Body of pancreas (tissue), 4 donors: ENCODE measurements around the gene MFAP1. TPM values are rescaled to one million over a fixed set of nuclear protein-coding genes. Genes with fewer than 3 reads are reported as not detected.
"Not testable (repeated sequence)": the region's sequence is repeated elsewhere in the genome, so short reads cannot be mapped to it uniquely, and the experiment has no call there.

ENCODE experiments used
- ATAC-seq: fragments of 150-250 bp; one replicate; pipeline ENCODE4 v1.9.1; 2016
- DNase-seq, 4 donors: peaks; one replicate each; pipeline ENCODE4 v3.0.0-alpha.2; 2019
- H3K27ac ChIP-seq, 4 donors: fragments of 200-600 bp; sonication (generic); 1 replicate in 3 of 4; 2 replicates in 1 of 4; pipeline versions ENCODE4 v1.5.1 to v1.6.1; 2016 to 2019; ENCODE audit warnings: mild to moderate bottlenecking in 1 of 4, mixed read lengths in 1 of 4, moderate library complexity in 1 of 4
- H3K27me3 ChIP-seq, 2 donors: fragments of 200-600 bp; sonication (generic); one replicate each; pipeline ENCODE4 v1.6.0; 2016; ENCODE audit warnings: mild to moderate bottlenecking in 1 of 2
- H3K36me3 ChIP-seq, 2 donors: fragments of 200-600 bp; sonication (generic); replicated peaks in 1 of 2; 2 replicates each; pipeline ENCODE4 v1.5.1; 2016; ENCODE audit warnings: low read depth in 2 of 2; ENCODE audit not compliant: insufficient read depth in 1 of 2
- H3K4me1 ChIP-seq: fragments of 200-600 bp; sonication (generic); one replicate; pipeline ENCODE4 v1.6.0; 2016
- H3K4me3 ChIP-seq, 2 donors: fragments of 200-600 bp; sonication (generic); 1 replicate in 1 of 2; 2 replicates in 1 of 2; pipeline ENCODE4 v1.5.1; 2016 to 2019
- H3K9me3 ChIP-seq, 3 donors: fragments of 200-600 bp; sonication (generic); 1 replicate in 2 of 3; 2 replicates in 1 of 3; pipeline ENCODE4 v1.5.1; 2016
- POLR2A ChIP-seq, 3 donors: fragments of 450-650 bp; IDR thresholded peaks; one replicate each; pipeline ENCODE4 v1.6.1; 2016; ENCODE audit warnings: antibody characterized with exemption in 3 of 3, mild to moderate bottlenecking in 2 of 3
- WGBS, 2 donors: methylation state at CpG; one replicate each; pipeline ENCODE4 v1.1.5; 2017; 5-methylcytosine and 5-hydroxymethylcytosine counted together
- intact Hi-C: fragments of 100-400 bp; cut with DNase I; formaldehyde crosslinking; loops from one replicate; pipeline ENCODE4 v1.15.1; 2023
- total RNA-seq, 2 donors: library from RNA; depleted of rRNA; stranded (reverse); fragments of >200 nt; gene quantifications; one replicate each; pipeline ENCODE4 v1.1.0, GENCODE V29; 2016
- TF ChIP-seq, protein P1 (sequence below), 7 experiments: fragments of 450-650 bp in 4 of 7; fragments of 200-600 bp in 3 of 7; sonication (generic) in 3 of 7; IDR thresholded peaks; one replicate each; pipeline ENCODE4 v1.5.1; 2016 to 2019; ENCODE audit warnings: antibody characterized with exemption in 7 of 7

The MFAP1 gene
- total RNA-seq, 2 donors from 2014 or later, result 1.6 to 9.9 TPM

GRCh38 chr15:43868406-43868805, 43.9 kb upstream of the MFAP1 start:
- intact Hi-C loops, result no loop called here
- DNase-seq (no peak), ATAC-seq (no peak)
- H3K9me3 ChIP-seq, result no peaks in the 10 kb centered on the region
- WGBS, 2 donors, result 81 to 86% methylated on average over 2 of the region's 2 CpGs
- H3K27ac ChIP-seq, result no peak overlapping the region
- no peaks in the 10 kb centered on the region for H3K27me3 ChIP-seq
- no peak overlapping the region for H3K4me3 ChIP-seq
- no peaks in the 10 kb centered on the region for H3K4me1 ChIP-seq
- TF ChIP-seq, protein P1, sequence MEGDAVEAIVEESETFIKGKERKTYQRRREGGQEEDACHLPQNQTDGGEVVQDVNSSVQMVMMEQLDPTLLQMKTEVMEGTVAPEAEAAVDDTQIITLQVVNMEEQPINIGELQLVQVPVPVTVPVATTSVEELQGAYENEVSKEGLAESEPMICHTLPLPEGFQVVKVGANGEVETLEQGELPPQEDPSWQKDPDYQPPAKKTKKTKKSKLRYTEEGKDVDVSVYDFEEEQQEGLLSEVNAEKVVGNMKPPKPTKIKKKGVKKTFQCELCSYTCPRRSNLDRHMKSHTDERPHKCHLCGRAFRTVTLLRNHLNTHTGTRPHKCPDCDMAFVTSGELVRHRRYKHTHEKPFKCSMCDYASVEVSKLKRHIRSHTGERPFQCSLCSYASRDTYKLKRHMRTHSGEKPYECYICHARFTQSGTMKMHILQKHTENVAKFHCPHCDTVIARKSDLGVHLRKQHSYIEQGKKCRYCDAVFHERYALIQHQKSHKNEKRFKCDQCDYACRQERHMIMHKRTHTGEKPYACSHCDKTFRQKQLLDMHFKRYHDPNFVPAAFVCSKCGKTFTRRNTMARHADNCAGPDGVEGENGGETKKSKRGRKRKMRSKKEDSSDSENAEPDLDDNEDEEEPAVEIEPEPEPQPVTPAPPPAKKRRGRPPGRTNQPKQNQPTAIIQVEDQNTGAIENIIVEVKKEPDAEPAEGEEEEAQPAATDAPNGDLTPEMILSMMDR (IDR thresholded peaks at IDR 0.05), result no peak
- no peak for TF ChIP-seq POLR2A (IDR thresholded peaks at IDR 0.05)
- peaks cover 0 to 2% of the 10 kb centered on the region in 2 donors for H3K36me3 ChIP-seq

GRCh38 chr15:43867096-43867495, 42.6 kb upstream of the MFAP1 start:
- no peaks in the 10 kb centered on the region for H3K27me3 ChIP-seq
- TF ChIP-seq, protein P1 (IDR thresholded peaks at IDR 0.05), result no peak
- TF ChIP-seq POLR2A (IDR thresholded peaks at IDR 0.05), result no peak
- intact Hi-C loops, result no loop called here
- ATAC-seq, result no peak
- no peak overlapping the region for H3K4me3 ChIP-seq
- H3K36me3 ChIP-seq, result peaks cover 0 to 2% of the 10 kb centered on the region in 2 donors
- no peaks in the 10 kb centered on the region for H3K4me1 ChIP-seq
- no peak overlapping the region for H3K27ac ChIP-seq
- 89 to 96% methylated on average over 5 of the region's 5 CpGs for WGBS, 2 donors
- no peak for DNase-seq
- H3K9me3 ChIP-seq, result no peaks in the 10 kb centered on the region

- WGBS, 2 donors, result 85 to 93% methylated on average over 10 of the region's 10 CpGs
- ATAC-seq, H3K36me3 ChIP-seq, H3K4me1 ChIP-seq, H3K27me3 ChIP-seq, DNase-seq, intact Hi-C loops, H3K27ac ChIP-seq, H3K4me3 ChIP-seq, H3K9me3 ChIP-seq: not testable (repeated sequence)
Observed at GRCh38 chr15:43866636-43867035, 42.1 kb upstream of the MFAP1 start.

DNA sequence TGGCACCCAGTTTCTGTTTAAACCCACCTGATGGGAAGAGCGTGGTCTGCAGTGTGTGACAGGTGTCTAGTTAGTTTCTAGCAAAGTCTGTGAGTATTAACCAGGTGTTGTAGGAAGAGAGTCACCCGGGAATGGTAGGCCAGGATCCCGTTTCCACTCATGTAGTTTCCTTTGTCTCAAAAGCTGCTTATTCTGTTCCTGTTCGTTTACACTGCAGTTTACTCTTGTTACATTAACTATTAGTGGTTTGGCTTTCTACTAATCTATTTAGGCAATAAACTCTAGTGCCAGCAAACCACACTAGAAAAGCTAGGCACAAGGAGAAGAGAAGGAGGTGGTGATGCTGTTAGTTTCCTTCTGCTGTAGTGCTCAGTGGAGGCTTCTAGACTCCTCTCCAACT, 35.1 kb upstream of the MFAP1 start:
- Histone ChIP-seq H3K27ac (no peak overlapping the region), H3K36me3 (no peaks in the 10 kb centered on the region), H3K27me3 (no peaks in the 10 kb centered on the region), H3K9me3 (no peaks in the 10 kb centered on the region), H3K4me3 (no peak overlapping the region), H3K4me1 (no peaks in the 10 kb centered on the region)
- WGBS, 2 donors, result 50 to 58% methylated on average over 4 of the region's 4 CpGs
- TF ChIP-seq, protein P1 (IDR thresholded peaks at IDR 0.05), result no peak
- no peak for TF ChIP-seq POLR2A (IDR thresholded peaks at IDR 0.05)
- intact Hi-C loops, result no loop called here
- no peak for DNase-seq
- ATAC-seq, result no peak

GRCh38 chr15:43854801-43855200, 30.3 kb upstream of the MFAP1 start:
- TF ChIP-seq, protein P1 (IDR thresholded peaks at IDR 0.05), result no peak
- intact Hi-C loops, result no loop called here
- H3K27me3 ChIP-seq, result no peaks in the 10 kb centered on the region
- no peaks in the 10 kb centered on the region for H3K4me1 ChIP-seq
- no peak for DNase-seq
- ATAC-seq, result no peak
- no peaks in the 10 kb centered on the region for H3K9me3 ChIP-seq
- H3K27ac ChIP-seq, result no peak overlapping the region
- peaks cover 0 to 2% of the 10 kb centered on the region in 2 donors for H3K36me3 ChIP-seq
- WGBS, 2 donors, result 91 to 92% methylated on average over 6 of the region's 6 CpGs
- H3K4me3 ChIP-seq, result no peak overlapping the region
